HG03439 (cell line): ENCODE data around the gene OR5AR1.
"Not testable (repeated sequence)": the region's sequence is repeated elsewhere in the genome, so short reads cannot be mapped to it uniquely, and the experiment has no call there.

Experiments used
- ATAC-seq: cut with Tn5 transposase; IDR thresholded peaks from one replicate; pipeline ENCODE4 v1.9.1; 2021; ENCODE audit warnings: mild to moderate bottlenecking, moderate library complexity; ENCODE audit not compliant: unreplicated experiment

The OR5AR1 gene

DNA sequence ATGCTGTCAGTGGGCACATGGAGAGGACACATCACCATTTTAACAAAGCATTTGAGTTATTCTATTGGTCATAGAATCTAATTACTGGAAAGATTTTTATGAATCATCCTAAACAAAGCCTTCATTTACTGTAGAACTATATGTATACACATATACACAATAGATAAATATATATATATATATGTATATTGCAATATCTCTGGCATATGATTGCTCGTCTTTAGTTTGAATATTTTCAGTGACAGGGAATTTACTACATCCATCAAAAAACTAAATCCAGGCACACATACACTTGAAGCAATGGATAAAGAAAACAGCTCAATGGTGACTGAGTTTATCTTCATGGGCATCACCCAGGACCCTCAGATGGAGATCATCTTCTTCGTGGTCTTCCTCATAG, at the start of gene OR5AR1:
TSS of gene OR5AR1 (plus strand) at position 301 of the 400 bp plus-strand sequence. CDS start at position 301, 0 bp downstream.
- ATAC-seq: no peak

DNA sequence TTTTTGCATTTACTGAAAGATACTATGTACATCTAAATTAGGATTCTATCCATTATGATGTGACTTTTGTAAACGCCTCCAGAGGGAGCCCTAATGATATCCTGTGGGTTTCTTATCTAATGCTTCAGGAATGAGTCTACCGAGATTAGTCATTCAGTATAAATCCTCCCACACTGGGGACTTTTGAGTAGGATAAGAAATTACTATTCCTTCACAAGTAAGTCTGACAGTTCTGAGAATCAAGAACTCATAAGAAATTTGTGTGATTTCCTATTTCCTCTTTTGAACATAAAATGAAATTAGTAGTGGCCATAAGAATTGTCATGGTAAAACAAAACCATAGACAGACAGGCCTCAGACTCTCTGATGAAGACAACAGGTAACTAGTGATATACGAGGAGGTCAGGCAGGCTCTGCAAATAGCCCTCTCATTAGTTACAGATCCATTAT, 38.8 kb upstream of the OR5AR1 start:
- no peak for ATAC-seq

DNA sequence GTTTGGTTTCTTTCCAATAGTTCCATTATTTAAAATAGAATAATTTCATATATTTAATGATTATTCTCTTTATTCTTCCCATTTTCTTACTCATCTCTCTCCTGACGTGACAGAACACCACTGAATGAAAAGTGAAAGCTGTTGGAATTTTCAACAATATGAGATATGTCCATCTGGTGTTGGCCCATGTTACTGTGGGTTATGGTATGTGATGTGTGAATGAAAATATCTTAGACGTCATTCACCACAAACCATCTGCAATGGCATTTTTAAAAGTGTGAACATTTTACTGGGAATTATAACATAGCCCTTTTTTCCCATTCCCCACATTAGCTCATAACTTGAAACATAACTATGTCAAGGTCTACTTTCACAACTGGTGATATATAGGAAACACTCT, 37.5 kb upstream of the OR5AR1 start:
- ATAC-seq: no peak

DNA sequence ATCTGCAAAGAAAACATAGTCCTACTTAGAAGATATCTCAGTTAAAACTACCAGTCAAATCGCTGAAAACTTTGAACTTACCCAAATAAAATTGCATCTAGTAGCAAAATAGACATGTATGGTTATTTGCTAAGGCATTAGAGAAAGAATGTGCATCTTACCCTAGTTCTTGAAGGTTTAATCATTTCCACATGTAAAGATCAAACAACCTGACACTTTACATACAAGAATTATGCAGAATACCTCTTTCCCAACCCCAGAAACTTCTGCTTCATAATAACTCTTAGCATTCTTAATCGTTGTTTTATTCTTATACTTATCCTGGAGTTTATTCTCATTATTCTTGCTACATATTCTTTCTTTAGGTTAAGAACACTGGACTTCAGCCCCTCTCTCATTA, 31.2 kb upstream of the OR5AR1 start:
- no peak for ATAC-seq

DNA sequence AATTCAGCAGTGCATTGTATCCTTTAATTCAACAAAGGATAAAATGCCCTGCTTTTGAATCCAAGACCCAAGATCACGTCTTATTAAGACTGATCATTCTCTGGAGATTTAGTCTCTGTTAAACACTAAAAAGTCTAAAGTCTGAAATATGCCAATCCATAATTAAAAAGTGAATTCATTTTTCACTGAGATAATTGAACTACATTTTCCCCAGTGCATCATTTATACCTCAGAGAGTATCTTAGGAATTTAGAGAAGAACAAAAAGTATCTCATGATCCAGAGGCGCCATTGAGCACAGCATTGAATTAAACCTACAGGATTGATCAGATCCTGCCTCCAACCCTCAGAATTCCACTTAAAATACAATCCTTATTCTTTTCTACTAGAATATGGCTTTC, 26.6 kb upstream of the OR5AR1 start:
- ATAC-seq: no peak

DNA sequence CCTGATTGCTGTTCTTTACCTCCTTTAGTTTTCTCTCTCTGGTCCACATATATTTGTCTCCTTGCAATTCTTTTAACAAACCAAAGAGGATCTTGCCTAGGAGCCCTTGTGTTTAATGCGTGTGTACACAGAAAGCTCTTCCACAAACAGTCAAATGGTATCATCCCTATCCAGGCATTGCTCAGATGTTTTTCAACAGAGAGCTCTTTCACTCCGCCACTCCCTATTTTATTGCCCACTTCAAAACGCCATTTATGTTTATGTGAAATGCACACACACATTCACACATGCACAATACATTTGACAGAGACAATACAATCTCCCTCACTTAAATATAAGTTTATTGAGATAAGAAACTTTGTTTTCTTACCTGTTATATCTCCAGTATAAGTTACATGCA, 26.0 kb upstream of the OR5AR1 start:
- no peak for ATAC-seq

DNA sequence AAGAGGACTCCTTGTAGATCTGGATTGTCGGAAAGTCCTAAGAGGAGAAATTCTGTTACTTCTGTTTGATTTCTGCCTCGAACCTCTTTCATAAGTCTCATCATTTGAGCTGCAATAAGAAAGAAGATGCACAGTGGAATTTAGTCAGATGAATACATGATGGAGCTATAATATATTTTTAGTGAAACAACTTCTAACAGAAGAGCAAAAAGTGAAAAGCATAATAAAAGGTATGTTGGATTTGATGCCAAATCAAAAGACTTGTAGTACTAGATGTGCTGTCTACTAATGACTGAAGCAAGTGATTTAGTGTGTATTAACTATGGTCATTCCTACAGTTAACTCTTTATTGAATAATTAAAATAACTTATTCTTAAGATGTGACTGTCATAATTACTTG, 21.1 kb upstream of the OR5AR1 start, which contains the start of gene OR5AP2:
TSS of gene OR5AP2 (minus strand) at position 101 of the 400 bp plus-strand sequence. CDS start at position 101, 0 bp downstream.
- ATAC-seq: no peak

DNA sequence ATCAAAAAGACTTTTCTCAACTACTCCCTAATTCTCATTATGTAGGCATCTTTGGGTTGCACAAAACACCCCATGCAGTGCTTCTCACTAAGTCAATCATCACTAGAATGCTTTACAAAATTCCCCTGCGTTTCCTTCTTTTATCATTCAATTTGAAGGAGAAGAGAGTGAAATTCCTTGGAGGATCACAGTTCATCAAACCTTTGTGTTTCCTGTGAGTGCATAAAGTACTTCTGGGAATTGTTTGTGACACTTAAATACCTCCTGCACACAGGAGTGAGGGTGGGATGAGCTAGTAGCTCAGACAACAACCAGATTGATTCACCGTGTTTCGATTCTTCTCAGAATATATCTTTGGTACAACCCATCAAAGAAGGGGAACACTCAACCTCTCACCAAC, 3.7 kb upstream of the OR5AR1 start:
- no peak for ATAC-seq

DNA sequence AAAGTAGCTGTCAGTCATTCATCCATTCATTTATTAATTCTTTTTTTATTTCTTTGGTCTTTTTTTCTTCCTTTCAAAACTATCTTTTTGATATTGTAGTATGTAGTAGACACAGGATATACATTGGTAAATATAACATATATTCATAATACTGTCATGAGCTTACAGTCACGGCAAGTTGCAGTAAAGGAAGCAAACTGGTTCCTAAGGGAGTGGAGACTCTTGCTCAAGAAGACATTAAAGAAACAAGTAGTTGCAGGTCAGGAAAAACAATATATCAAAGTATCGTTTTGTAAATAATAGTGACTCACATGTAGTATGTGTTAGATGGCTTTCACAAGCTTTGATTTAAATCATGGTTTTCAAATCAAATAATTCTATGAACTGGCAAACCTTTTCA, 7.5 kb downstream of the OR5AR1 start:
- ATAC-seq: no peak

DNA sequence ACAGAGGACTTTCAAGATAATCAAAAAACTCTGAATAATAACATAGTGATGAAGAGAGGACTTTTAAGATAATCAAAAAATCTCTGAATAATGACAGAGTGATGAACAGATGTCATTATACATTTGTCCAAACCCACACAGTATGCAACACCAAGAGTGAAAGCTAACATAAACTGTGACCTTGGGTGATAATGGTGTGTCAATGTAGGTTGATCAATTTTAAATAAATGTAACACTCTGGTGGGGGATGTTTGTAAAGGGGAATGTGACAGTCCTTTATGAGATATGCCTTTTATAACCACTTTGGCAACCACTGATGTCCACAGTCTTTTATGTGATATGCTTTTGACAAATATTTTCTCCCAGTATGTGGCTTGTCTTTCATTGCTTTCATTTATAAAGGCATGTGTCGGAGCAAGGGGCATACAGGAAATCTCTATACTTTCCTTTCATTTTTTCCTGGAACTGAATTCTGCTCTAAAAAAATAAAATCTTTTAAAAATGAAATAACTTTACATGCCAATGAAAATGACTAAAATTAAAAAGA, 25.1 kb downstream of the OR5AR1 start:
- ATAC-seq: no peak

DNA sequence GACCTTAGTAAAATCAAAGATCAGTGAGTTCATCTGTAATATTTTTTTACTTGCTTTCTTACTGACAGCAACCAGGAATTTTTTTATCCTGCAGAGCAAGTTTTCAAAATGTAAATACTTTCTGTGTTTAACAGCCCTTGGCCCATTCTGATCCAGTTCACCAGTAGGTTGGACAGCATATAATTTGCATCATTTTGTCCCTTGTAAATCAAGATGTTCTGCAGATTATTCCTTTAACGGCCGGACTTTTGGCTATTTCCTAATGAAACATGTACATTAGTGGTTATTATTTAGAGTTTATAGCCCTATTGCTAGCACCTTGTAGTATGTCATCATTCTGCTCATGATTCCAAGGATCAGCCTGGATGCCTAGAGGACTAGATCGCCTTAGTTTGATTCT, 27.7 kb downstream of the OR5AR1 start:
- ATAC-seq: not testable (repeated sequence)

DNA sequence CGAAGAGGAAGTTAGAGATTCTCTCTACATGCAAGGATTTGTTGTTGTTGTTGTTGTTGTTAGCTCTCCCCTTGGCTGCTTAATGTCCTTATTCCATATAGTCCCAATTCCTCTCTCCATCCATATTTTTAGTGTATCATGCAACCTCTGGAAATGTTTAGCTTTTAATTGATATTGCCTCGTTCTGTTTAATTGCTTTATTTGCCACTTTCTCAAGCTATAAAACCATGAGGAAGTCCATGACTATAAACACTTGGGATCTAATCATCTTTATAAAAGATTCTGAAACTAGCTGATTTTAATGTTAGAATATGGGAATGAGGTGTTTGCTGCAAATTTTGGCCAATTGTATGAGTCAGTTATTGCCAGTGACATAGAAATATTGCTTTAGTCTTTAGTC, 29.9 kb downstream of the OR5AR1 start:
- ATAC-seq: no peak

DNA sequence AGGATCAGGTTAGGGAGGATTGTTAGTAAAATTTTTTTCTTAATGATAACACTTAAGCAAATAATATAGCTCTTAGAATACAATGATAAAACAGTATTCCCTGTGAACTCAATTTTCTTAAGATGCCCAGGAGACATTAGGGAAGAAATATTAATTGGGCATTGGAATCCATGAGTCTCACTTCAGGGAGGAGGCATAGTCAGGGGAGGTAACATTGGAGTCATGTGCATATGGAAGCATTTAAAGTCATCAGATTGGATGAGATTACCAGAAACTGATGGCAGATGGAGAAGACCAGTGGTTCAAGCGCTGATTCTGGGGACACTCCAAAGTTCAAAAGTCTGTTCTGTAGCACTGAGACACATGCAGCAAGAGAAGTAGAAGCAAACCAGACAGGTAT, 35.3 kb downstream of the OR5AR1 start, which contains the start of gene OR9G1:
TSS of gene OR9G1 (plus strand) at position 301 of the 400 bp plus-strand sequence. CDS start 1,293 bp downstream, outside the sequence.
- ATAC-seq: no peak

DNA sequence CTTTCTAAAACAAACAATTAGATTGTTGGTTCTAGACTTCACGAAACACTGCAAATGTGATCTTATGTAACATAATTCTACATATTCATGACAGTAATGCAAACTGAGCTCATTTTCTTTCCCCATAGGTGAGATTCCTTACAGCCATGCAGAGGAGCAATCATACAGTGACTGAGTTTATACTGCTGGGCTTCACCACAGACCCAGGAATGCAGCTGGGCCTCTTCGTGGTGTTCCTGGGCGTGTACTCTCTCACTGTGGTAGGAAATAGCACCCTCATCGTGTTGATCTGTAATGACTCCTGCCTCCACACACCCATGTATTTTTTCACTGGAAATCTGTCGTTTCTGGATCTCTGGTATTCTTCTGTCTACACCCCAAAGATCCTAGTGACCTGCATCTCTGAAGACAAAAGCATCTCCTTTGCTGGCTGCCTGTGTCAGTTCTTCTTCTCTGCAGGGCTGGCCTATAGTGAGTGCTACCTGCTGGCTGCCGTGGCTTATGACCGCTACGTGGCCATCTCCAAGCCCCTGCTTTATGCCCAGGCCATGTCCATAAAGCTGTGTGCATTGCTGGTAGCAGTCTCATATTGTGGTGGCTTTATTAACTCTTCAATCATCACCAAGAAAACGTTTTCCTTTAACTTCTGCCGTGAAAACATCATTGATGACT, 36.9 kb downstream of the OR5AR1 start:
- no peak for ATAC-seq

DNA sequence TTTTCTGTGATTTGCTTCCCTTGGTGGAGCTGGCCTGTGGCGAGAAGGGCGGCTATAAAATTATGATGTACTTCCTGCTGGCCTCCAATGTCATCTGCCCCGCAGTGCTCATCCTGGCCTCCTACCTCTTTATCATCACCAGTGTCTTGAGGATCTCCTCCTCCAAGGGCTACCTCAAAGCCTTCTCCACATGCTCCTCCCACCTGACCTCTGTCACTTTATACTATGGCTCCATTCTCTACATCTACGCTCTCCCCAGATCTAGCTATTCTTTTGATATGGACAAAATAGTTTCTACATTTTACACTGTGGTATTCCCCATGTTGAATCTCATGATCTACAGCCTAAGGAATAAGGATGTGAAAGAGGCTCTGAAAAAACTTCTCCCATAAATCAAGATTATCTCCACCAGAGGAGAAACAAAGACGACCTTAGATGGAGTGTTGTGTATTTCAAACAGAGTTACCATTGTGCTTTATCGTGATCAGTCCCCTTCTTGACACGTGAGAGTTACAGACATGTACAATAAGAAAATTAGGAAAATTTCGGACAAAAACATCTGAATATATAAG, 37.5 kb downstream of the OR5AR1 start:
- no peak for ATAC-seq

DNA sequence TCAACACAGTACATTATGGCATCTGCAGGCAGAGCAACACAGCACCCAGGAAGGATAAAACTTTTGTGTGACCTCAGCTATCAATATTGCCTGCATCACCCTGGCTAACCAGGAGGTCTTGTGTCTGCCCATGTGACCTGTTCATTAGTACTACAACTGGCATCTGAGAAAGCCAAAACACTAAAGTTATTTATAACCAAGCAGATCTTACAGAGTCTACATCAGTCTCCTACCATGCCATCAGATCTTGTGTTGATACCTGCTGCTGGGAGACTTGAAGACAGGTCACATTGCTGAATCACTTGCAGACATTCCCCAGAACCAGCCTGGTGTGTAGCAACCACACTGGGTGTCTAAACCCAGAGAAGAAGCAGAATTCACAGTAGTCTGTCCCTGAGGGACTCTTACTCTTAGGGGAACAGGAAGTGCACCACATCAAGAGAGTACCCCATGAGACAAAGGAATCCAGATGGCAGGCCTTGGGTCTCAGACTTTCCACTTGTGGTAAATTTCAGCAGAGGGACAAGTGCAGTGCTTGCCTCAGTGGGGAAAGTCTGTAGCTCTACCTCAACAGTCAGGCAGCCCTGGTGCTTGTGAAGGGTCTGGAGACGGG, 42.4 kb downstream of the OR5AR1 start:
- ATAC-seq: no peak

DNA sequence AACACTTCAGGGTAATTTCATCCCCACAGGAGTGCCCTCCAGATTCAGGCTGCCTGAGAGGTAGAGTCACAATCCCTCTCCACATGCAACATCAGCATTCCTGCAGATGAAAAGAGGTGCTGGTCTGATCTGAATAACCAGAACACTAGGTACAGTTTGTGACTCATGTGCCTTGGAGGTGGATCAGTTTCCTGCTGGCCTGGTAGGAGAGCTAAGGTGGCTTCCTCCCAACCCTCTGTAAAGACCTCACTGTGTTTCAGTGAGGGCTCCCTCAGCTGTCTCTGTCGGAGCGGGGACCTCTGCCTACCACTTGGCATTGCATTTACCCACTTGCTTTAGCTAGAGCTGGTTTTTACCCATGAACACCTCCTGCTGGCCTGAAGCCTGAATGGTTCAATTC, 43.0 kb downstream of the OR5AR1 start:
- no peak for ATAC-seq

DNA sequence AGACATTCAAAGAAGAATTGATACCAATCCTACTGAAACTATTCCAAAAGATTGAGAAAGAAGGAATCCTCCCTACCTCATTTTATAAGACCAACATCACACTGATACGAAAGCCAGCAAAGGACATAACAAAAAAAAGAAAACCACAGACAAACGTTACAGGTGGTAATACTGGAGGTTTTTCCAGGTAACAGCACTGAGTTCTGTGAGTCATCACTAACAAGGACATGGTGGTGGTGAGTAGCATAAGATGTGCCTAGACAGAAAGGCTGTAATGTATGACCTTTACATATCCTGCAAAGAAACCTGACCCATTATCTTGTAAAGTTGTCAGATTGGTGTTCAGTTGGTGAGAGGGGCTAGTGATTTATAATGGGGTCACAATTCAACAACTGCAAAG, 50.7 kb downstream of the OR5AR1 start:
- ATAC-seq: no peak
